HG03135 (cell line): ENCODE measurements around the gene CYB5R4.

ENCODE experiments used
- ATAC-seq: cut with Tn5 transposase; IDR thresholded peaks from one replicate; pipeline ENCODE4 v1.9.1; 2021; ENCODE audit warnings: mild to moderate bottlenecking, moderate library complexity; ENCODE audit not compliant: unreplicated experiment

The CYB5R4 gene

DNA sequence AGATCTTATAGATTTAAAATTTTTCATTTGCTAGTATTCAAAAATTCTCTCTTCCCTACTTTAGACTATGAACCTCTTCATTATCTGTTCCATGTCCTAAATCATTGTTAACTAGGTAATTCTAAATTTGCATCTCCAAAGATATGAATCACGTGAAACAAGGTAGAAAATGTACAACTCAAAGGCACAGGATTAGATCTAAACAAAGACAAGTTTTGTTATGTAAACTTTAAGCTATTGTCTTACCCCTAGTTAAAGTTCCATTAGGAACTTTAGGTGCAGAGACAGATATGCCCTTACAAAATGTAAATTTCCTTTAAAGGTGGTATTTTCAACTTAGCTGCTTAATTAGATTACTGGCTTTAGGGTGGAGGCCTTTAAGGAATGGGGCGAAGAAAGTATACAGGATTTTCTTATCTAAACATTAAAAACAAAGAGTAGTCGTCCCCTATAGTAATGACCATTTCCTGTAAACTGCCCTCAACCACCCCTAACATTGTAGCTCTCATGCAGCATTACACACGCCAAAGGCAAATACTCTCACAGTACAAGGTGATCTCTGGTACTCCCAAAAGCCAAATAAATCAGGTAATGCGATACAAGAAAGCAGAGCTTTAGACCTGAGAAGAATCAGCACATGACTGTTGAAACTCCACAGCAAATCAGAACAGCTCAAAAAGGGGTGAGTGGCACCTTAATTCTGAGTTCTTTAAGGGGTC is 116.7 kb downstream of the CYB5R4 start:
- no peak for ATAC-seq

DNA sequence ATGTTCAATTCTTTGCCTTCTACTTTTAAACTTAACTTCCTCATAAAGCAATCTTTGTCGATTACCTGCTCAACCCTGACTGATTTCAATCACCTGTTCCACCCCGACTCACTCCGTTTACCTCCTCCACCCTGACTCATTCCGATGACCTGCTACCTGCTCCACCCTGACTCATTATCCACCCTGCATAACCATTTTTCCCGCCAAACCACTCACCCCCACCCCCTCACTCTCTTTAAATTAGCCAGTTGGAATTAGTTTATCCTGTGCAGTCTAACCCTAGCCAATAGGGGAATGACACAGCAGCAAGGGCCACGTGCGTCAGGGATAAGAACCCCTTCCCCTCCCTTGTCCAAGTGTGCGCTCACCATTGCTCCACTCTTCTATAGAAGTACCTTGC is 117.4 kb downstream of the CYB5R4 start:
- no peak for ATAC-seq

DNA sequence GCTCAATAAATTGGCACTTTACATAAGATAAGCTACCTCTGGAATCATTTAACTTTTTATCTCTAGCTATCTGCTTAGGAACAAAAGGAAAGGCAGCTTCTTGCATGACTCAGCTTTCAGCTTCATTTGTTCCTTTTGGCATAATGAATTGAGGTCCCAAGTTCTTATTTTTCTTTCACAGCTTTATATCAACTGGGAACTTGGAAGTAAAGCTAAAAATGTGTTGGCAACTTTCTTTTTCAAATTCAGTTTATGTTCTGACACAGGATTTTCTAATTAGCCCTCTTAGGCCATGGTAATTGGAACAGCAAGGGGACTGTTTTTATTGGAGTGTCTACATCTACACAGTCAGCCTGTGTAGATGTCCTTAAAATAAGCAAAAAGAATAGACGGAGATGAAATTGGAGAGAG is 118.8 kb downstream of the CYB5R4 start:
- no peak for ATAC-seq

GRCh38 chr6:83978997-83979396 is 119.5 kb downstream of the CYB5R4 start:
- ATAC-seq: no peak

- no peak for ATAC-seq
Measured at GRCh38 chr6:83984411-83984810, 124.9 kb downstream of the CYB5R4 start.

GRCh38 chr6:83985308-83985713 is 125.8 kb downstream of the CYB5R4 start:
- no peak for ATAC-seq

- no peak for ATAC-seq
Measured at GRCh38 chr6:83985715-83986114, 126.2 kb downstream of the CYB5R4 start.

DNA sequence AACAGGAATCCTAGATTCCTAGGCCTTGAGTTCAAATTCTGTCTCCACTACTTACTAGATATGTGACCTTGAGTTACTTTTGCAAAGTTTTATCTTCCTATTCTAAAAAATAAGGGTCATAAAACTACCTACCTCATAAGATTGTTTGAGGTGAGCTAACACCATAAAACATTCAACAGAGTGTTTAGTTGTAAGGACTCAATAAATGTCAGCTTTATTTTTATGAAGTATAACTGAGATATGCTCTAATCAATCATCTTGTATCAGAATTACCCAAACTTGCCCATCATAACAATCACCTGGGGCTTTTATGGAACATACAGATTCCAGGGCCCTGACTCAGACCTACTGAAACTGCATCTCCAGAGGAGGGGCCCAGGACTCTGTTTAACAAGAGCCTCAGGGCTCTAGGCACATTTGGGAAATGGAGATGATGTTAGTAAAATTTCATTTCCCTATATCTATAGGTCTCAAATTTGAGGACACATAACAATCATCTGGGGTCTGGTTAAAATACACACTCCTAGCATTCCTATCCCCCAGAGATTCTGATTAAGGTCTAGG is 138.6 kb downstream of the CYB5R4 start:
- no peak for ATAC-seq

- ATAC-seq: no peak
Measured at GRCh38 chr6:84001119-84001518, 141.6 kb downstream of the CYB5R4 start.

GRCh38 chr6:84002226-84002625 is 142.7 kb downstream of the CYB5R4 start:
- ATAC-seq: no peak

DNA sequence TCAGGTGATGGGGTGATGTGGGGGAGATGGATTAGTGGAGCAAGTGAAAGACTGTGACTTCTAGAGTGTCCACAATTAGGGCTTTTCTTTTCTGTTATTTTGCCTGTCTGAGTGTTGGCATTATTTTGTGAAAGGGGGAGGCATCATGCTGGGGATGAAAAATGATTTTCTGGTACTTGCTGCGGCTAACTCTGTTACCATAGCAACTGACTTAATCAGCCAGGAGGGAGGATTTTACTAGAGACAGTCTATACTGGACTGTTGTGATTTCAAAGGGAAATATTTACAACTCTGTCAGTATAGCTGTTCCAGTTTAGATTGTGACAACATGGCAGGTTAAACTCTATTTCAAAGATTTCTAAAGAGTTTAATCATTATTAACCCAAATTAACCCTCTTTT is 143.6 kb downstream of the CYB5R4 start:
- no peak for ATAC-seq

DNA sequence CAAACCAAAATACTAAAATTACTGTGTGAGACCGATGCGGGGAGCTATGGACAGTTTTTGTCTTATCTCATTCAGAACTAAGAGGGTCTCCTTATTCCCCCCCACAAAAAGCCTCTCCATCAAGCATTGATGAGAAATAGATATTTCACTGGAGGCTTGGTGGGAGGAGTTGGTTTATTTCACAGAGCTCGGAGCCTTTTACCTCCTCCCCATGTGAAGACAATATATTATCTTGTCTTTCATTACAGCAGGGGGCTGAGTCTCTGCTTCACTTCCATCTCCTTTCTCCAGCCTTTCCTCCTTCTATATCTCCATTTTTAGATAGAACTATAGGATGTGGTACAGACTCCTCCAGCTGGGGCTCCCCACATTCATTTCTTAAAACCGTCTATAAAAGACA is 144.2 kb downstream of the CYB5R4 start:
- ATAC-seq: no peak

DNA sequence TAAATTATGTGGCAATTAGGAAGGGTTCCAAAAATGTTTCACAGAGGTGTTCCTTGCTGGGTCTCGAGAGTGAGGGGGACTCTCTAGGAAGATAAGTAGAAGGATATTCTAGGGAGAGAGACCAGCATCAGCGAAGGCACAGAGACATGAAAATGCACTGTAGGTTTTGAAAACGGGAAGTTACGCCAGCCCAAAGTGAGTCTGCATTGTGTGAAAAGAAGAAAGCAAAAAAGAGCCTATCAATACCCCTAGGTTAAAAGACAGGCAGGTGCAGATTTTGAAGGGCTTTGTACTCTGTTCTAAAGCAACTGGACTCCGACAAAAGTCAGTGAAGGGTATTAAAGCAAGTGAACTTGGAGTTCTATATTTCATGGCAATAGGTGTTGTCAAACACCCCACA is 148.4 kb downstream of the CYB5R4 start:
- ATAC-seq: no peak

DNA sequence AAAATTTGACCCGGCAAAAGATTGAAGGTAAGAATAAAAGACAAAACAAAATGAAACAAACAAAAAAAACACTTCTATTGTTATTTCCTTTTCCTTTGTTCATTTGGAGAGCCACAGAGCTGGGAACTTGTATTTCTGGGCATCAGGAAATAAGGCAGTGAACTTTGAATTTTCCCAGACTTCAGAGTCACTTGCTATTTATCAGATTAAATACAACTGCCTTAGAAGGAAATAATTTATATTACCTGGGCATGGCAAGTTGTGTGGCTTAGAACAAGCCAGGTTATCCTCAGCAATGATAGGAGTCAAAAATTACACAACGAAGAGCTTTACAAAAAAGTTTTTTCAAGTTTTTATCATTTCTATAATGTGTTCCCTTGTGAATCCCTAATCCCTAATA is 153.9 kb downstream of the CYB5R4 start:
- ATAC-seq: no peak

- ATAC-seq: no peak
Measured at GRCh38 chr6:84013931-84014330, 154.4 kb downstream of the CYB5R4 start.

GRCh38 chr6:84016029-84016428 is 156.5 kb downstream of the CYB5R4 start:
- ATAC-seq: no peak
